Natural killer cell (primary cell): ENCODE results near the gene MTA3. TPM values are rescaled to one million over a fixed set of nuclear protein-coding genes. Genes with fewer than 3 reads are reported as not detected.
"Not testable (repeated sequence)": the region's sequence is repeated elsewhere in the genome, so short reads cannot be mapped to it uniquely, and the experiment has no call there.

ENCODE experiments used
- ATAC-seq, 3 donors: fragments of 150-1000 bp in 2 of 3; fragments of 200-7000 bp in 1 of 3; cut with Tn5 transposase; 1 replicate in 1 of 3; 2 replicates in 2 of 3; pipeline ENCODE4 v1.10.0; 2021; ENCODE audit warnings: mild to moderate bottlenecking in 2 of 3, moderate library complexity in 2 of 3
- DNase-seq, 2 donors: peaks; one replicate each; pipeline versions ENCODE4 v3.0.0 to v3.0.0-alpha.2; 2013 to 2021; ENCODE audit warnings: mixed read lengths in 1 of 2
- H3K27ac ChIP-seq: one replicate; pipeline ENCODE4 v1.5.1; 2013; ENCODE audit warnings: mild to moderate bottlenecking, low read length
- H3K27me3 ChIP-seq: one replicate; pipeline ENCODE4 v1.6.1; 2013; ENCODE audit warnings: low read length; ENCODE audit not compliant: control insufficient read depth, insufficient read depth
- H3K36me3 ChIP-seq: one replicate; pipeline ENCODE4 v1.6.1; 2013; ENCODE audit warnings: low read length; ENCODE audit not compliant: control insufficient read depth, insufficient read depth
- H3K4me1 ChIP-seq: one replicate; pipeline ENCODE4 v1.6.1; 2013; ENCODE audit warnings: low read length; ENCODE audit not compliant: control insufficient read depth, insufficient read depth
- H3K4me3 ChIP-seq: one replicate; pipeline ENCODE4 v1.5.1; 2013; ENCODE audit warnings: low read length
- H3K9me3 ChIP-seq: one replicate; pipeline ENCODE4 v1.6.1; 2013; ENCODE audit warnings: low read length; ENCODE audit not compliant: control insufficient read depth, insufficient read depth
- H3K27ac Mint-ChIP-seq, 2 donors: one replicate each; pipeline ENCODE4 v1.8.0; 2022; ENCODE audit warnings: mild to moderate bottlenecking in 2 of 2, mixed read lengths in 2 of 2, moderate library complexity in 1 of 2
- H3K27me3 Mint-ChIP-seq, 2 donors: one replicate each; pipeline ENCODE4 v1.8.0; 2022; ENCODE audit warnings: low read depth in 2 of 2, mixed read lengths in 2 of 2
- H3K36me3 Mint-ChIP-seq: one replicate; pipeline ENCODE4 v1.8.0; 2022; ENCODE audit warnings: mixed read lengths
- H3K4me1 Mint-ChIP-seq, 2 donors: one replicate each; pipeline ENCODE4 v1.8.0; 2022; ENCODE audit warnings: mixed read lengths in 2 of 2
- H3K4me3 Mint-ChIP-seq: one replicate; pipeline ENCODE4 v1.8.0; 2022; ENCODE audit warnings: mild to moderate bottlenecking, moderate library complexity, mixed read lengths
- H3K9me3 Mint-ChIP-seq, 2 donors: one replicate each; pipeline ENCODE4 v1.8.0; 2022; ENCODE audit warnings: mixed read lengths in 2 of 2
- CTCF ChIP-seq: fragments of 200-600 bp; IDR thresholded peaks from one replicate; pipeline ENCODE4 v1.8.0; 2022; ENCODE audit warnings: antibody characterized with exemption
- WGBS: methylation state at CpG from one replicate; pipeline ENCODE4 v1.1.7; 2013; ENCODE audit warnings: missing lambda C conversion rate; ENCODE audit not compliant: insufficient coverage; 5-methylcytosine and 5-hydroxymethylcytosine counted together
- intact Hi-C: fragments of 100-400 bp; cut with micrococcal nuclease; formaldehyde crosslinking; loops from one replicate; pipeline ENCODE4 v1.14.2; 2022
- total RNA-seq, 4 donors: library from RNA; stranded (reverse); fragments of 120-200 nt in 1 of 4; gene quantifications; one replicate each; pipeline versions ENCODE4 v1.2.3 to v1.2.4, GENCODE V29; 2013 to 2022

The MTA3 gene
- total RNA-seq, 3 donors from 2014 or later (not counting 1 experiment from before 2014, with no cell fraction given) = 19.4 to 25.0 (median 21.5) TPM

- intact Hi-C loops = no loop called here
- H3K4me3 Mint-ChIP-seq = no peak overlapping the region
- no peak overlapping the region for H3K27ac Mint-ChIP-seq
Measured at GRCh38 chr2:42639340-42640077, 71.1 kb downstream of the MTA3 start.

GRCh38 chr2:42640261-42640660, 71.8 kb downstream of the MTA3 start:
- no peaks in the 10 kb centered on the region for H3K36me3 Mint-ChIP-seq
- H3K36me3 ChIP-seq = no peaks in the 10 kb centered on the region
- no peak overlapping the region for H3K27ac ChIP-seq
- H3K4me1 ChIP-seq = no peaks in the 10 kb centered on the region
- no peaks in the 10 kb centered on the region for H3K9me3 Mint-ChIP-seq
- no peak overlapping the region for H3K4me3 ChIP-seq
- no peak for TF ChIP-seq CTCF
- H3K4me1 Mint-ChIP-seq = peaks cover 0 to 4% of the 10 kb centered on the region in 2 donors
- H3K27me3 ChIP-seq = no peaks in the 10 kb centered on the region
- WGBS = 100% methylated on average over 1 of the region's 1 CpG
- H3K4me3 Mint-ChIP-seq = no peak overlapping the region
- ATAC-seq (no peak), DNase-seq (no peak)
- no peak overlapping the region for H3K27ac Mint-ChIP-seq
- H3K27me3 Mint-ChIP-seq = no peaks in the 10 kb centered on the region
- intact Hi-C loops = no loop called here
- H3K9me3 ChIP-seq = no peaks in the 10 kb centered on the region

More at GRCh38 chr2:42639340-42640077, 71.1 kb downstream of the MTA3 start:
- 89% methylated on average over 5 of the region's 5 CpGs for WGBS
- Mint-ChIP-seq H3K36me3 (no peaks in the 10 kb centered on the region), H3K27me3 (no peaks in the 10 kb centered on the region), H3K4me1 (peaks cover 0 to 4% of the 10 kb centered on the region in 2 donors), H3K9me3 (no peaks in the 10 kb centered on the region)
- H3K9me3 ChIP-seq = no peaks in the 10 kb centered on the region
- no peak overlapping the region for H3K27ac ChIP-seq
- DNase-seq = no peak
- no peak for TF ChIP-seq CTCF
- H3K4me1 ChIP-seq = no peaks in the 10 kb centered on the region
- H3K27me3 ChIP-seq = no peaks in the 10 kb centered on the region
- ATAC-seq = no peak
- no peak overlapping the region for H3K4me3 ChIP-seq
- no peaks in the 10 kb centered on the region for H3K36me3 ChIP-seq

GRCh38 chr2:42642371-42642770, 73.9 kb downstream of the MTA3 start:
- H3K27ac Mint-ChIP-seq, H3K27ac ChIP-seq, H3K27me3 Mint-ChIP-seq, H3K4me3 ChIP-seq, H3K36me3 ChIP-seq, DNase-seq, H3K4me3 Mint-ChIP-seq, H3K36me3 Mint-ChIP-seq, H3K27me3 ChIP-seq, H3K9me3 Mint-ChIP-seq, ATAC-seq, H3K4me1 ChIP-seq, H3K9me3 ChIP-seq, H3K4me1 Mint-ChIP-seq, intact Hi-C loops: not testable (repeated sequence)
- WGBS = no CpG with 5 or more reads among the region's 2 CpGs

DNA sequence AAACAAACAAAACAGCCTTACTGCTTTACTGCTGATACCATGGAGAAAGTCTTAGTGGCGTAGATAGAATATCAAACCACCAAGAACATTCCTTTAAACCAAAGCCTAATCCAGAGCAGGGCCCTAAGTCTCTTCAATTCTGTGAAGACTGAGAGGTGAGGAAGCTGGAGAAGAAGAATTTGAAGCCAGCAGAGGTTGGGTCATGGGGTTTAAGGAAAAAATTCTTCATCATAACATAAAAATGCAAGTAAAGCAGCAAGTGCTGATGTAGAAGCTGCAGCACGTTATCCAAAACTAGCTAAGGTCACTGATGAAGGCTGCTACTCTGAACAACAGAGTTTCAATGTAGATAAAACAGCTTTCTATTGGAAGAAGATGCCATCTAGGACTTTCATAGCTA, 77.1 kb downstream of the MTA3 start:
- no peak for TF ChIP-seq CTCF
- Mint-ChIP-seq H3K36me3 (peaks cover 6% of the 10 kb centered on the region), H3K4me1 (peaks cover 3 to 11% of the 10 kb centered on the region in 2 donors), H3K4me3 (no peak overlapping the region), H3K27ac (no peak overlapping the region), H3K9me3 (no peaks in the 10 kb centered on the region), H3K27me3 (no peaks in the 10 kb centered on the region)
- Histone ChIP-seq H3K36me3 (no peaks in the 10 kb centered on the region), H3K27me3 (no peaks in the 10 kb centered on the region), H3K4me1 (no peaks in the 10 kb centered on the region), H3K9me3 (no peaks in the 10 kb centered on the region), H3K27ac (no peak overlapping the region), H3K4me3 (no peak overlapping the region)
- ATAC-seq (no peak), DNase-seq (no peak)
- WGBS = 100% methylated on average over 2 of the region's 2 CpGs
- intact Hi-C loops = no loop called here
